Amniotic stem cell (primary cell): ENCODE data around the gene NUP205.
A peak's percentile ranks its signal among the peaks of the same experiment; 100 is the strongest.

Experiments
- DNase-seq: peaks from one replicate; lab custom pipeline; 2025; lab: John Stamatoyannopoulos, UW

The NUP205 gene, protein sequence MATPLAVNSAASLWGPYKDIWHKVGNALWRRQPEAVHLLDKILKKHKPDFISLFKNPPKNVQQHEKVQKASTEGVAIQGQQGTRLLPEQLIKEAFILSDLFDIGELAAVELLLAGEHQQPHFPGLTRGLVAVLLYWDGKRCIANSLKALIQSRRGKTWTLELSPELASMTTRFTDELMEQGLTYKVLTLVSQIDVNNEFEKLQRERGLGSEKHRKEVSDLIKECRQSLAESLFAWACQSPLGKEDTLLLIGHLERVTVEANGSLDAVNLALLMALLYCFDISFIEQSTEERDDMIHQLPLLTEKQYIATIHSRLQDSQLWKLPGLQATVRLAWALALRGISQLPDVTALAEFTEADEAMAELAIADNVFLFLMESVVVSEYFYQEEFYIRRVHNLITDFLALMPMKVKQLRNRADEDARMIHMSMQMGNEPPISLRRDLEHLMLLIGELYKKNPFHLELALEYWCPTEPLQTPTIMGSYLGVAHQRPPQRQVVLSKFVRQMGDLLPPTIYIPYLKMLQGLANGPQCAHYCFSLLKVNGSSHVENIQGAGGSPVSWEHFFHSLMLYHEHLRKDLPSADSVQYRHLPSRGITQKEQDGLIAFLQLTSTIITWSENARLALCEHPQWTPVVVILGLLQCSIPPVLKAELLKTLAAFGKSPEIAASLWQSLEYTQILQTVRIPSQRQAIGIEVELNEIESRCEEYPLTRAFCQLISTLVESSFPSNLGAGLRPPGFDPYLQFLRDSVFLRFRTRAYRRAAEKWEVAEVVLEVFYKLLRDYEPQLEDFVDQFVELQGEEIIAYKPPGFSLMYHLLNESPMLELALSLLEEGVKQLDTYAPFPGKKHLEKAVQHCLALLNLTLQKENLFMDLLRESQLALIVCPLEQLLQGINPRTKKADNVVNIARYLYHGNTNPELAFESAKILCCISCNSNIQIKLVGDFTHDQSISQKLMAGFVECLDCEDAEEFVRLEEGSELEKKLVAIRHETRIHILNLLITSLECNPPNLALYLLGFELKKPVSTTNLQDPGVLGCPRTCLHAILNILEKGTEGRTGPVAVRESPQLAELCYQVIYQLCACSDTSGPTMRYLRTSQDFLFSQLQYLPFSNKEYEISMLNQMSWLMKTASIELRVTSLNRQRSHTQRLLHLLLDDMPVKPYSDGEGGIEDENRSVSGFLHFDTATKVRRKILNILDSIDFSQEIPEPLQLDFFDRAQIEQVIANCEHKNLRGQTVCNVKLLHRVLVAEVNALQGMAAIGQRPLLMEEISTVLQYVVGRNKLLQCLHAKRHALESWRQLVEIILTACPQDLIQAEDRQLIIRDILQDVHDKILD (N-terminal part only)

DNA sequence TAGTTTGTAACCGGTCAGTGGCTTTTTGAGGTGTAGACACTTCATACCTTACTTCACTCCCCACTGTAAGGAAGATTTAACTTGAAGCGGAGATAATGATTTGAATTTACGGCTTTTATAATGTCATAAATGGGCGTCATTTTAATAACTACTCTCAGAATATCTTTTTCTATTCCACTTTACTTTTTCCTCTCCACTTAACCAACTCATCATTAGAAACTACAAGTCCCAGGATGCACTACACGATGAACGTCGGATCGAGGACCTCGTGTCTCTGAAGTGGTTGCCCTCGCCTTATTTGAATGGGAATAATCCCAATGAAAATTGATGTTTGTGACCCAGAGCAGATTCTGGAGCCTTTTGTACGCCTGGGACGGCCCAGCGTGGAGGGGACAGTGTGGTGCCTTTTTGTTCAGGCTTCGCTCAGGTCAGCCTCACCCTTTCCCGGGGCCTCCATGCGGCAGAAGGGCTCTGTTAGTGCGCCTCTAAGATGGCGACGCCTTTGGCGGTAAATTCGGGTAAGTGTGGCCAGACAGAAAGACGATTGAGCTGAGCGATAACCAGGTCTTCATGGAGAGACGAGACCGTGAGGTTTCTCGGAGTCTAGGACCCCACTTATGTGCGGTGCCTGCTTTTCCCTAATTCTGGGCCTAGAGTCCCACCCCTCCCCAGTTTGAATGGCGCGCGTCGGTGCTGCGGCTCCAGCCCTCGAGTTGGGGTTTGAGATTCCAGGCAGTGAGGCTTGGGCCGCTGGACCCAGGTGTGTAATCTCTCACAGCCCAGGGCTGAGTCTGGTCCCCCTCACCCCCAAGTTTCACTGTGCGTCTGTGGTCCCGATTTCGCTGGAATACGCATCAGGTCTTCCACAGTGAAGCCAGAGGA, at the start of gene NUP205:
Gene NUP205, plus strand, starts transcription at position 463 of the 882 bp plus-strand sequence. Its CDS starts 28 bp downstream, at position 491.
- peak; percentile 71 for DNase-seq

- DNase-seq = no peak
Measured at GRCh38 chr7:135508883-135509588, 48.7 kb upstream of the NUP205 start.

- DNase-seq = no peak
Measured at GRCh38 chr7:135509589-135509838, 48.2 kb upstream of the NUP205 start.

- DNase-seq = peak; percentile 79
Measured at GRCh38 chr7:135509839-135510591, 47.7 kb upstream of the NUP205 start, which contains the start of gene CNOT4. TSS of gene CNOT4 (minus strand) at chr7:135510102. CDS start at chr7:135438331, 71,771 bp downstream.

DNA sequence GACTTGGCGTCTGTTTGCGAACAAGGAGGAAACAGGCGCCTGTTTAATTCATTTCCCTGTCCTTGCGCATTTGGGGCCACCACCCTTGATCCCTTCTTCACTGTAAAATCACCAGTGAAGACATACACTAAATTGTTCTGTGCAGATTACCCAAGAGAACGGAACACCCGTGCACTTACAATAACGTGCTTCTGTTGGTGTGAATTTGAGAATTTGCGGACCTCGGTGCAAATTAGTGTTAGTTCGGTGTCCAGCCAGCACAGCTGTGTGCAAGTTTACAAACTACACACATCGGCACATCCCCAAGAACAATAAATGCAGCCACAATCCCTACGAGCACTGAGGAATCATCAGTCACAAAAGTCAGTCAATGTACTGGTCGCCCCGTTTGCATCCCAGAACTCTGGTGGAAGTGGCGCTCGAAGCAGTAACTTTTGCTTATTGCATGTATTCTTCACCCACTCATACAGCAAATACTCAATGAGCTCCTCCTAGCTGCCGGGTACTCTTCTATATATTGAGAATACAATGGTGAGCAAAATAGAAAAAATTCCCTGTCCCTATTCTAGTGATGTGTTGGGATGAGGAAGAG, 47.0 kb upstream of the NUP205 start:
- DNase-seq = no peak

GRCh38 chr7:135512135-135512887, 45.4 kb upstream of the NUP205 start:
- DNase-seq = no peak

DNA sequence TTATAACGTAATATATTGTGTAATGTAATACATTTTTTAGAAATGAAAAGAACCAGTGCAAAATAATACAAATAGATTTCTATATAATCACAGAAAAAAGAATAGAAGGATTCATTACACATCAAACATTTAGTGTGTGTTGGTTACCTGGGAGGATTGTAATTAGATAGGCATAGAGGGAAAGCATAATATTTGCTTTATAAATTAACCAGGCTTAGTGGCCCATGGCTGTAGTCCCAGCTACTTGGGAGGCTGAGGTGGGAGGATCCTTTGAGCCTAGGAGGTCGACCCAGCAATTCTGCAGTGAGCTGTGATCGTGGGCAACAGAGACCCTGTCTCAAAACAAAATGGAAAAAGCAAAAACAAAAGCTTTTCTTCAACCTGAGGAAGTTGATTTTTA, 42.9 kb upstream of the NUP205 start:
- DNase-seq = no peak

DNA sequence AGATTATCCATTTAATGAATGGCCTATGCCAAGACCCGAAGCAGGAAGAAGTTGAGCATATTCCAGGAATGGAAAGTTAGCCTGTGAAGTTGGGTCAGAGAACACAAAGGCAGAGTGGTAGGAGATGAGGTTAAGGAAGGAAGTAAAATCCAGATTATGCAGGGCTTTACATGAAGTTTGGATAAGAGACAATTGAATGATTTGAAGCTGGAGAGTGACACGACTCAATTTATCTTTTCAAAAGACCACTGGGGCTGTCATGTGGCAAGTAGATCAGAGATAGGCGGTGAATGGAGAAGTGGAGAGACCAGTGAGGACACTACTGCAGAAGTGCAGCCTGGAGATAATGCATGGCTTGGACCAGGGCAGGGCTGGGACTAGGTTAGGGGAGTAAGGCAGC, 40.7 kb upstream of the NUP205 start:
- no peak for DNase-seq

- no peak for DNase-seq
Measured at GRCh38 chr7:135518748-135519147, 39.0 kb upstream of the NUP205 start.

- DNase-seq = no peak
Measured at GRCh38 chr7:135519233-135519688, 38.5 kb upstream of the NUP205 start.

DNA sequence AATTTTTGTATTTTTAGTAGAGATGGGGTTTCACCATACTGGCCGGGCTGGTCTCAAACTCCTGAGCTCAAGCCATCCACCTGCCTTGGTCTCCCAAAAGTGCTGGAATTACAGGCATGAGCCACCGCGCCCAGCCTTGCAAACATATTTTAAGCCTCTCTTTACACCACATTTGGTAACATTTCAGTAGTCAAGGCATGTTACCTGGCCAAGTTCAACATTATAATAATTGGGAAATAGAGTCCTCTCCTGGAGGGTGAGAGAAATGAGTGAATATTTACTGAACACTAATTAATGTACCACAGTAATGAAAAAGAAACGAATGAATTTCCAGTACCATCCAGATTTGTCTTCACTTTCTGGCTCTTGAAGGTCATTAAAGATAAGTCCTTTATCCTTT, 37.8 kb upstream of the NUP205 start:
- no peak for DNase-seq

GRCh38 chr7:135522509-135522908, 35.2 kb upstream of the NUP205 start:
- DNase-seq = no peak

DNA sequence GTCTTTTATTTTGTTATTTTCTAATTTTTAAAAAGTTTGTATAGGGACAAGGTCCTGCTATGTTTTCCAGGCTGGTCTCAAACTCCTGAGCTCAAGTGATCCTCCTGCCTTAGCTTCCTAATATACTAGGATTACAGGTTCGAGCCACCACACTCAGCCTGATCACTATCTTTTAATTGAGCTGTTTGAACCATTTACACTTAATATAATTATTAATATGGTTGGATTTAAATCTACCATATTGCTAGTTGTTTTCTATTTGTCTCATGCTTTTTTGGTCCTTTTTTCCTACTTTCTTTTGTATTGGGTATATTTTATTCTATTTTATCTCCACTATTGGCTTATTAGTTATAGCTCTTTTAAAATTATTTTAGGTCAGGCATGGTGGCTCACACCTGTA, 34.6 kb upstream of the NUP205 start:
- DNase-seq = no peak

- DNase-seq = no peak
Measured at GRCh38 chr7:135525426-135525825, 32.3 kb upstream of the NUP205 start.

GRCh38 chr7:135527025-135527424, 30.7 kb upstream of the NUP205 start:
- no peak for DNase-seq

DNA sequence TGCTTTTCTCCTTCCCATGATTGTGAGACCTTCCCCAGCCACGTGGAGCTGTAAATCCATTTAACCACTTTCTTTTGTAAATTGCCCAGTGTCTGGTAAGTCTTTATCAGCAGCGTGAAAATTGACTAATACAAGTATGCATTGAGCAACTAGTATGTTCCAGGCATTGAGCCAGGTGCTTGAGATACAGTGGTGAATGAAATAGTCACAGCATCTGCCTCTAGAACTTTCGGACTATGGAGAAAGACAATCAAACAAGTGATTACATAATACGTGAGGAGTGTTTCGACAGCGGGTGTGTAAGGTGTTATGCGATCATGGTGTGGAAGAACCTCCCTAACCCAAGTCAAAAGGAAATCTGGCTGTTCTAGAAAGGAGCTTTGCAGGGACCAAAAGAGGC, 21.6 kb upstream of the NUP205 start:
- DNase-seq = no peak

GRCh38 chr7:135537453-135537852, 20.3 kb upstream of the NUP205 start:
- no peak for DNase-seq

DNA sequence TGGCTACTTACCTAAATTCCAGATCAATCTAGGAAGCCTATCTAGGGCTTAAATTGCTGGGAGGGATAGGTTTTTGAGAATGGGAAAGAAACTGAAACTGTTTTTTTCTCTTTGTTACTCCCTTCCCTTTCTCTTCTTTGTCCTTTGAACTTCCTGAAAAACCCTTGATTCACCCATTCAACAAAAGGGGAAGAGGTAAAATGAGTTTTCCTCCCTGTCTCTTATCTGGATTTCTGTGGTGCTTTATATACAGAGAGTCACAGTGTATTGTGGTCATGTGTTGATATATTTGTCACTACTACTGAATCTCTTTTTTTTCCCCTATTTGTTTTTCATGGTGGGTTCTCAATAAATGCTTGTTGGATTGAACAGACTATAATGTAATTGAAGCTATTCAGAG, 19.8 kb upstream of the NUP205 start:
- DNase-seq = no peak

DNA sequence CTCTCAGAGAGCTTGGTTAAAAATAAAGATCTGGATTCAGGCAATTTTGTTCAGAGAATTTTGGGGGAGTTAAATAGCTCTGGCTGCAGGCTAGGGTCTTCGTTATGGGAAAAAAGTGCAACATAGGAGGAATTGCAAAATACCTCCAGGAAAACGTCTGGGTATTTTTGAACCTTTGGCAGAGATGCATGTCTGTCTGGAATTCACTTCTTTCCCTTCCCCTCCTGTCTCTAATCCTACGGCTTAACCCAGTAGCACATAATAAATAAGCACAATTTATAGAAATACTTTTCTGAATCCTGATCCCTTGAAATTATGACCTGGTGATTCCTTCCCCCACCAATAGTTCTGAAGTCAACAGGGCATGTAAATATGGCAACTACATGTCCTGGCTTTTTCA, 19.3 kb upstream of the NUP205 start:
- no peak for DNase-seq
